ENCODE measurements around the gene PARD6G. TPM values are rescaled to one million over a fixed set of nuclear protein-coding genes. Genes with fewer than 3 reads are reported as not detected.

PARD6G gene
- total and polyA plus RNA-seq, 9 of the 15 experiments (the other 6 are each of a cell fraction or from before 2014, with no cell fraction given) = 0.03 to 1.2 (median 0.26) TPM

GRCh38 chr18:80171054-80171872, 76.1 kb downstream of the PARD6G start (continued):
- TF ChIP-seq MCM2 (IDR thresholded peaks at IDR 0.05; ENCODE audit: low read depth) = no peak

- Histone ChIP-seq H3K27ac (ENCODE audit: extremely low read depth, low read depth, low read length) (no peak overlapping the region), H3K9ac (ENCODE audit: insufficient read depth in 1 of 2, low read depth in 2 of 2, low read length in 2 of 2) (no peak overlapping the region), H2AFZ (ENCODE audit: low read depth, low read length) (no peak overlapping the region), H4K20me1 (replicated peaks; ENCODE audit: control insufficient read depth, insufficient read depth, low read length) (no peaks in the 10 kb centered on the region), H3K36me3 (ENCODE audit: control insufficient read depth, insufficient read depth, low read length) (no peaks in the 10 kb centered on the region), H3K79me2 (ENCODE audit: control insufficient read depth, insufficient read depth, low read length) (no peaks in the 10 kb centered on the region), H3K4me2 (ENCODE audit: insufficient read depth, low read length) (no peak overlapping the region), H3K4me1 (replicated peaks in 1 of 2; ENCODE audit: control insufficient read depth in 2 of 2, insufficient read depth in 2 of 2, low read length in 2 of 2) (peaks cover 0 to 6% of the 10 kb centered on the region in 2 experiments; a peak in 1 of 5 replicates), H3K9me1 (ENCODE audit: control insufficient read depth, insufficient read depth, low read length) (no peaks in the 10 kb centered on the region), H3K27me3 (ENCODE audit: control insufficient read depth in 2 of 2, insufficient read depth in 2 of 2, low read length in 2 of 2) (peaks cover 7 to 59% of the 10 kb centered on the region in 2 experiments; a peak in 4 of 5 replicates), H3K9me3 (replicated peaks; ENCODE audit: control insufficient read depth, insufficient read depth, low read depth, low read length) (no peaks in the 10 kb centered on the region), H3K4me3 (no peak overlapping the region)
- no peak for ATAC-seq
- no TSS peak for BruUV-seq (replicated peaks)
- POLR2A ChIA-PET = no interaction called here
- no peak for FAIRE-seq
- no peak for DNase-seq (ENCODE audit: extremely low read depth in 1 of 4, low spot score in 3 of 4)
- no peak for TF ChIP-seq BACH1 (tag; IDR thresholded peaks at IDR 0.05)
- TF ChIP-seq SRSF1 (IDR thresholded peaks at IDR 0.05; ENCODE audit: low read depth, low read length) = no peak
- no peak for TF ChIP-seq BRD4 (IDR thresholded peaks at IDR 0.05)
- no peak for TF ChIP-seq ZHX1 (conservative IDR thresholded peaks at IDR 0.05; ENCODE audit: low read length)
- no peak for TF ChIP-seq HDAC1 (IDR thresholded peaks at IDR 0.05)
- in situ Hi-C loops (cut with MboI) (no loop called here), intact Hi-C loops (cut with micrococcal nuclease) (no loop called here)
- CTCF ChIA-PET (ENCODE audit: low intra/inter-chr PET ratio) = no interaction called here
- 2% methylated on average over 6 of the region's 7 CpGs for WGBS (ENCODE audit: insufficient coverage, low coverage, missing lambda C conversion rate)
These were observed 76.8 kb downstream of the PARD6G start for GRCh38 chr18:80170395-80171053.
